ENCODE results near the gene STK40.
A peak's percentile ranks its signal among the peaks of the same experiment; 100 is the strongest.

The STK40 gene

DNA sequence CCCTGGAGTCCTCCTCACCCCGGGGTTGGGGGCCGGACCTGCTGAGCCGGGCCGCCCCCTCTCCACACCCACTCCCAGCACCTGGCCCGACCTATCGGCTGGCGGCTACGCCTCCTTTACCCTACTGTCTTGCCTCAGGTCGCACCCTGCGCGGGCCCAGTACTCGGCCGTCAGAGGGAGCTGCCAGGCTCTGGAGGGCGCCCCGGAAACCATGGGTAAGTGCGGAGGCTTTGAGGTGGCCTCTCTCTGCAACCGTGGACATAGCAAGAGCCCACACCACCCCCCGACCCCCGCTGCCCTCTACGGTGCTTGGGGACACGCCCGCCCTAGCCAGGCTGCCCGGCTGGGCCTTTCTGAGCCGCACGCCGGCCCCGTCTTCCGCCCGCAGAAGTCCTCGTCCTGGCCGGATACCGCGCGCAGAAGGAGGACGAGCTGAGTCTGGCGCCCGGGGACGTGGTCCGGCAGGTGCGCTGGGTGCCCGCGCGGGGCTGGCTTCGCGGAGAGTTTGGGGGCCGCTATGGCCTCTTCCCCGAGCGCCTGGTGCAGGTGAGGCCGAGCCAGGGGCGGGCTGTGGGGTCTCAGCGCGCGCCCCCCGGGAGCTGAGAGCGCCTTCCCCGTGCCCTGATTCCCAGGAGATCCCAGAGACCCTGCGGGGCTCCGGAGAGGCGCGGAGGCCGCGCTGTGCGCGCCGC lies 79.4 kb downstream of the STK40 start, which contains the start of gene SH3D21:
Gene SH3D21 (plus strand): TSS at position 159 of the 692 bp plus-strand sequence. CDS start 53 bp downstream, at position 212.
- DNase-seq: peak; percentile 96

- DNase-seq: no peak
Observed at GRCh38 chr1:36305915-36306209, 79.9 kb downstream of the STK40 start.

DNA sequence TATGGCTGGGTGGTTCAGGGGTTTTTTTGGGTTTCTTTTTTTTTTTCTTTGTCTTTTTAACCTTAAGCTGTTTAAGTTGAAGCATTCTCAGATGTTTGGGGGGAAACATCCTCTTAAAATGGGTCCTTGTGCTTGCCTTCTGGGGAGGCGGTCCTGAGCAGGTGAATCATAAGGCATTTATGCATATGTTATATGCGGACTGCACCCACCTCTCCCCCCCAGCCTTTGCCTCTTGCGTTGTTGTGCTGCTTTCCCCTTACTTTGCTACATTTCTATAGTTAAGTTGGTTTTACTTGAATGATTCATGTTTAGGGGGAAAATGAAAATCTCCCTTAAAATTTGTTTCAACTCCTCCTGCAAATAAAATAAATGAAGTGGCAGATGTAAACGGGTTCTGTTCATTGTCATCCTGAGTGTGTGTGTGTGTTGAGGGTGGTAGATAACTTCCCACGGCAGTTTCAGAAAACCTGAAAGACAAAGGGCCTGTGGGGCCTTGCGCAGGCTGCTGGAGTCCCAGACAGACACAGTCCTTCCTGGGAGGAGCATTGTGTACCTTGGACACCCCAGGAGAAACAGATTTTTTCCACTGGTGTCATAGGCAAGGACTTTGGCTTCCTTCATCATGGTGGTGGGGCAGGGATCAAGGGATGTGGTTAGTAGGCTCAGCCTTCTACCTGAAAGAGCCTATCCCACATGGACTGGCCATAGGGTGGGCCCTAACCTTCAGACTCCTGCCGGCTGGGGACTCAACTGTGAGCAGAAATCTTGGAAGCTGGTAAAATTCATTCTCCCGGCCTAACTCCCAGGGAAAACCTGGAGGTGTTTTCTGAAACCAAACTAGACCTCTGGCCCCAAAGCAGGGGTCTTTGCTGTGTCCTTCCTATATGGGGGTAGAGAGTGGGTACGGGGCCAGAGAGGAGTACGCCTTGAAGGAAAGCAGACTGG lies 80.5 kb downstream of the STK40 start:
- no peak for DNase-seq

DNA sequence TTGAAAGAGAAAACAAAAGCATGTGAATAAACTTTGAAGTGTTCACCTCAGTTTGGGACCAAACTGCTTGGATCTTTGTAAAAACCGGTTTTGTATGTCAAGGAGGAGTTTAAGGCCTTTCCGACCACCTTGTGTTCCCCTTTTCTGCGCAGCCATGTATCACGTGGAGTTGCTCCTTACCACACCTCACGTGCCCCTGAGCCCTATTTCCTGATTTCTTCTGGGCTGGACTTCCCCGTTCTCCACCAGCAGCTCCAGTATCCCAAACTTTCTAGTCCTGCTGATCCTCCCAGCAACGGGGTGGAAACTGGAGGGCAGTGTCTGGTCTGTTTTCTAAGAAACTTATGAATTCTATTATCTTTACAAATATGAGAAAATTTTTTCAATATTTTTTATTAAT lies 81.2 kb downstream of the STK40 start:
- no peak for DNase-seq

DNA sequence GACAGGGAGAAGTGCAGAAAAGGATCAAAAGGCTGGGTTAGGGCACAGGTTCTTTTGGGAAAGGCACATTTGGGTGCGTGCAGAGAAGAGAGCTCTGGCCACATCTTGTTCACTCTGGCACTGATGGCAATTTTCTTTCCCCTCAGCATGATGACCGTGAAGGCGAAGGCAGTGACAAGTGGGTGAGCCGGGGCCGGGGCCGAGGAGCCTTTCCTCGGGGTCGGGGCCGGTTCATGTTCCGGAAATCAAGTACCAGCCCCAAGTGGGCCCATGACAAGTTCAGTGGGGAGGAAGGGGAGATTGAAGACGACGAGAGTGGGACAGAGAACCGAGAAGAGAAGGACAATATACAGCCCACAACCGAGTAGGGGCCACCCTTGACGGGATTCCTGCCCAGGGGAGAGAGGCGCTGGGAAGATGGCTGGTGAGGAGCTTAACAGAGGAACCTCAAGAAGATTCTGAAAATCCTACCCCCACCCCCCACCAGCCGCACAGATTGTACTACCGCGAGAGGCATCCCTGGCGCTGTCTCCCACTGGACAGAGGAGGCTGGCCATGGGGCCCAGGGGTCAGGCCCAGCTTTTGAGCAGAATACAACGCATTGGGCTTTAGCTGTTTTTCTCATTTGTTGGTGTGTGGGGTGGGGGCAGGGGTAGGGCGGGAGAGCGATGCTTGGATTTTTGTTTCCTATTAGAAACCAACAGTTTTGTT lies 81.9 kb downstream of the STK40 start:
- no peak for DNase-seq

GRCh38 chr1:36303244-36303643 lies 82.5 kb downstream of the STK40 start:
- no peak for DNase-seq

DNA sequence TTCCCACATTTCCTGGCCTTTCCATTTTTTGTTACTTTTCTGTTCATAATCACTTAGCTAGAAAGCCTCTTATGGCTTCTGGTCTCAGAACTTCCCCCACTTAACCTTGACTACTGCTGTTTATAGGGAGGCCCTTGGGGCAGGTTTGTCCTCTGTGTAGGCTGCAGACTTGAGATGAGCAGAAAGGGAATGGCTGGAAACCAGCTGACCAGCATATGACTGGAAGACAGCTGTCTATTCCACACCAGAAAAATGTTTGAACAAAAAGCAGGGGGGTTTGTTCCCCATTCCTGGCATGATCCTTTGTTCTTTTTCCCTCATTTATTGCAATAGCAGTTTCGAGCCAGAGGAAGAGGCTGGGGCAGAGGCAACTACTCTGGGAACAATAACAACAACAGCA lies 84.5 kb downstream of the STK40 start:
- DNase-seq: no peak

DNA sequence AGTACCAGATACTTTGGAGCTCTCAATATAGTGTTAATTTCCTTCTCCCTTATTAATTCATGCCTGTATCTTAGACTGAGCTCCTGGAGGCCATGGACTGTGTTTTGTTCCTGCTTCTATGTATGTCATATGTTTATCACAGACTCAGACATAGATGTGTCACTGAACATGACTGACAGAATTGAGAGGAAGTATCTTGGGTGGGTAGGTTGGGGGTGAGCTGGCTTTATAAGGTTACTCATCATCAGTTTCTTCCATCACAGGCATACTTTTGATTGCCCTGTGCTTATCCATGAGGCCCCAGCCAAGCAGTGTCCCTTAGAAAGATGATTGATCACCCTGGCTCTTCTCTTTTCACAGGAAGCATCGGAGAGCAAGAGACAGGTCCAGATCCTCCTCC lies 85.2 kb downstream of the STK40 start:
- no peak for DNase-seq

DNA sequence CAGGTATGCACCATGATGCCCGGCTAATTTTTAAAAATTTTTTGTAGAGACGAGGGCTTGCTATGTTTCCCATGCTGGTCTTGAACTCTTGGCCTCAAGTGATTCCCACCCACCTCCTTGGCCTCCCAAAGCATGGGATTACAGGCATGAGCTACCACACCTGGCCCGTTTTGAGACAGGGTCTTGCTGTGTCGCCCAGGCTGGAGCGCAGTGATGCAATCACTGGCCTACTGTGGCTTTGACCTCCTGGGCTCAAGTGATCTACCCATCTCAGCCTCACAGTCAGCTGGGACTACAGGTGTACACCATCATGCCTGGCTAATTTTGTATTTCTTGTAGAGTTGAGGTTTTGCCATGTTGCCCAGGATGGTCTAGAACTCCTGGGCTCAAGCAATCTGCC lies 87.1 kb downstream of the STK40 start:
- no peak for DNase-seq

GRCh38 chr1:36297062-36297461 lies 88.7 kb downstream of the STK40 start:
- no peak for DNase-seq

GRCh38 chr1:36295390-36295789 lies 90.3 kb downstream of the STK40 start:
- no peak for DNase-seq
